ENCODE data around the gene LIN9. TPM values are rescaled to one million over a fixed set of nuclear protein-coding genes. Genes with fewer than 3 reads are reported as not detected.
A peak's percentile ranks its signal among the peaks of the same experiment; 100 is the strongest.

Gene LIN9
- total and polyA plus RNA-seq, 2 of the 8 experiments (the other 6 are each of a cell fraction or from before 2014, with no cell fraction given) = 5.6 to 12.6 TPM

- Histone ChIP-seq H3K4me1 (replicated peaks in 1 of 4; ENCODE audit: control insufficient read depth in 3 of 4, insufficient read depth in 4 of 4, low read length in 3 of 4) (peaks cover 0 to 11% (median 4%) of the 10 kb centered on the region in 4 experiments; a peak in 3 of 7 replicates), H4K8ac (ENCODE audit: extremely low read depth, insufficient read depth, low read length) (no peak overlapping the region), H4K20me1 (replicated peaks in 1 of 2; ENCODE audit: control insufficient read depth in 1 of 2, insufficient read depth in 2 of 2, low read length in 2 of 2) (no peaks in the 10 kb centered on the region), H2BK15ac (ENCODE audit: low read length) (0 out of 2 replicates have a peak overlapping the region, but pooled peaks have one; percentile 55), H2BK120ac (replicated peaks; ENCODE audit: low read depth, low read length) (no peak overlapping the region), H2BK5ac (ENCODE audit: low read depth, low read length) (no peak overlapping the region), H3K79me2 (ENCODE audit: control insufficient read depth in 1 of 2, insufficient read depth in 2 of 2, low read length in 2 of 2) (no peaks in the 10 kb centered on the region), H2AFZ (ENCODE audit: low read length) (no peak overlapping the region), H4K91ac (replicated peaks; ENCODE audit: insufficient read length, low read length) (no peak overlapping the region), H2BK12ac (ENCODE audit: low read depth, low read length) (no peak overlapping the region), H2AK5ac (ENCODE audit: low read depth, low read length) (no peak overlapping the region), H3K56ac (replicated peaks; ENCODE audit: insufficient read length, low read depth, low read length) (no peak overlapping the region), H3K79me1 (ENCODE audit: low read depth, low read length) (no peaks in the 10 kb centered on the region), H3K27ac (ENCODE audit: low read depth, low read length) (no peak overlapping the region), H3K36me3 (ENCODE audit: control insufficient read depth in 2 of 4, insufficient read depth in 4 of 4, low read length in 3 of 4) (no peaks in the 10 kb centered on the region), H3K18ac (ENCODE audit: extremely low read depth, low read length) (no peak overlapping the region), H3K4me3 (ENCODE audit: extremely low read depth in 1 of 4, insufficient read depth in 2 of 4, low read depth in 3 of 4, low read length in 4 of 4) (no peak overlapping the region), H3K4me2 (ENCODE audit: insufficient read depth in 1 of 2, low read depth in 2 of 2, low read length in 2 of 2) (no peak overlapping the region), H3K23ac (ENCODE audit: insufficient read length) (no peak overlapping the region), H3K23me2 (ENCODE audit: low read depth, low read length) (no peaks in the 10 kb centered on the region), H3K4ac (replicated peaks; ENCODE audit: insufficient read length, low read depth, low read length) (no peak overlapping the region), H3K27me3 (replicated peaks in 1 of 4; ENCODE audit: control insufficient read depth in 3 of 4, extremely low read depth in 1 of 4, insufficient read depth in 3 of 4, low read length in 3 of 4) (peaks cover 0 to 2% (median under 1%) of the 10 kb centered on the region in 4 experiments; a peak in 2 of 7 replicates), H2BK20ac (ENCODE audit: low read length) (no peak overlapping the region), H4K5ac (ENCODE audit: insufficient read length, low read depth, low read length) (no peak overlapping the region), H3K9me3 (ENCODE audit: insufficient read depth in 2 of 2, low read depth in 1 of 2, low read length in 1 of 2) (no peaks in the 10 kb centered on the region), H3K14ac (ENCODE audit: insufficient read length) (no peak overlapping the region), H3K9ac (replicated peaks in 1 of 4; ENCODE audit: extremely low read depth in 1 of 4, low read depth in 3 of 4, low read length in 3 of 4) (no peak overlapping the region)
- WGBS, 2 experiments (ENCODE audit: extremely low coverage in 1 of 2, insufficient coverage in 1 of 2, insufficient read length in 1 of 2, insufficient replicate concordance in 2 of 2, low coverage in 1 of 2, low lambda C conversion rate in 2 of 2, missing lambda C conversion rate in 1 of 2) = 89% methylated on average over 10 of the region's 10 CpGs; no CpG with 5 or more reads in 1 of the 2 experiments
- TF ChIP-seq JUND (IDR thresholded peaks at IDR 0.05; ENCODE audit: low read length) (no peak), NANOG (IDR thresholded peaks at IDR 0.05; ENCODE audit: insufficient read depth, low read depth, low read length, poor library complexity, severe bottlenecking) (no peak), BACH1 (IDR thresholded peaks at IDR 0.05; ENCODE audit: low read length) (no peak), RAD21 (IDR thresholded peaks at IDR 0.05 in 1 of 2, conservative IDR thresholded peaks at IDR 0.05 in 1 of 2; ENCODE audit: low read depth in 2 of 2, low read length in 2 of 2) (no peak), SAP30 (IDR thresholded peaks at IDR 0.05; ENCODE audit: insufficient read depth, insufficient replicate concordance, low read length) (no peak), RXRA (IDR thresholded peaks at IDR 0.05; ENCODE audit: insufficient read depth, low read depth, low read length) (no peak), RBBP5 (IDR thresholded peaks at IDR 0.05; ENCODE audit: borderline replicate concordance, low read depth, low read length) (no peak), SIN3A (conservative IDR thresholded peaks at IDR 0.05 in 1 of 2, IDR thresholded peaks at IDR 0.05 in 1 of 2; ENCODE audit: low read depth in 1 of 2, low read length in 2 of 2) (no peak), TAF1 (IDR thresholded peaks at IDR 0.05; ENCODE audit: low read depth, low read length) (no peak), HDAC6 (IDR thresholded peaks at IDR 0.05; ENCODE audit: low read depth, low read length) (no peak)
- FAIRE-seq (no peak), DNase-seq (ENCODE audit: low read depth in 1 of 2, low spot score in 2 of 2) (no peak)
- POLR2A ChIA-PET (ENCODE audit: partially characterized antibody) = no interaction called here
- CTCF ChIA-PET (ENCODE audit: partially characterized antibody) = interaction anchor here (0.9 to 4.8 kb wide), 3 partner anchors 16 to 92 kb away, joined by 4 to 14 read pairs (median 11); no protein-coding TSS in a partner anchor
Measured at GRCh38 chr1:226217273-226217672, 91.7 kb downstream of the LIN9 start.

All from H1 (cell line).